ENCODE results near the gene TMEM238.
"Not testable (repeated sequence)": the region's sequence is repeated elsewhere in the genome, so short reads cannot be mapped to it uniquely, and the experiment has no call there.

The TMEM238 gene, protein sequence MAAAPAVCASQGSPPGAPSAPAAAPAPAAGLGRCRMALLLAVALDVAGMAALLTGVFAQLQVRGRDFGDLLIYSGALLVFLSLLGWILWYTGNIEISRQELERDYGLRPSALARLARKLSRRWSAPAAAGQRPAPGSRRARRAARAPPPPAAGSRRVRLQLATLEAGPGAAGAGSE

DNA sequence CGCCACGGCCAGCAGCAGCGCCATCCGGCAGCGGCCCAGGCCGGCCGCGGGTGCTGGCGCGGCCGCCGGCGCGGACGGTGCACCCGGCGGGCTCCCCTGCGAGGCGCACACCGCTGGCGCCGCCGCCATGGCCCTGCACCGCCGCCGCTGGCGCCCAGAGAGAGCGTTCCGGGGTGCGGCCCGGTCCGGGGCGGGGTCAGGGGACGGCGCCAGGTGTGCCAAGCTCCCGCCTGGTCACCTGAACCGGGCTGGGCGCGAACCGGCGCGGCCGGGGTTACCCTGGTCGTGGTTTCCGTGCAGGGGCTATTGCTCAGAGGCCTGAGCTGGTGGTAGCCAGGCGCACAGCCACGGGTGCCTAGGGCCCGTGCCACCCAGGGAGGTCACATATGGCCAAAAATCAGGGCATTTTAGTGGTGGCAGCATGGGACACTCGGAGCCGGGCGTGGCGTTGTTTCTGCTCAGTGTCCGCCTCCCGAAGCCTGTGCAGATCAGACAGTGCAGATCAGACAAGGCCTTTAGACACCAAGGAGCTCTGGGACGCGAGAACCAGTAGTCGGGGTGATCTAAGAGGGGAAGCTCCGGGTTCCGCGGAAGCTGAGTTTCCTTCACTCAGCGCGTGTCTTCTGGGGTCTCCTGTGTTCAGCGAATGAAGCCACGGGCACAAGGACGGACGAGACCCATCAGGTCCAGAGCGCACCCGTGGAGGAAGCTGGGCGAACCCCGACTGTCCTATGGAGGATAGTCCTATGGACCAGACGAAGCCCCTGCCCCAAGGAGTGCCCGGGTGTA is at the start of gene TMEM238:
TSS of gene TMEM238 (minus strand) at position 162 of the 789 bp plus-strand sequence. CDS start at position 129, 33 bp downstream.
- no peak for DNase-seq

DNA sequence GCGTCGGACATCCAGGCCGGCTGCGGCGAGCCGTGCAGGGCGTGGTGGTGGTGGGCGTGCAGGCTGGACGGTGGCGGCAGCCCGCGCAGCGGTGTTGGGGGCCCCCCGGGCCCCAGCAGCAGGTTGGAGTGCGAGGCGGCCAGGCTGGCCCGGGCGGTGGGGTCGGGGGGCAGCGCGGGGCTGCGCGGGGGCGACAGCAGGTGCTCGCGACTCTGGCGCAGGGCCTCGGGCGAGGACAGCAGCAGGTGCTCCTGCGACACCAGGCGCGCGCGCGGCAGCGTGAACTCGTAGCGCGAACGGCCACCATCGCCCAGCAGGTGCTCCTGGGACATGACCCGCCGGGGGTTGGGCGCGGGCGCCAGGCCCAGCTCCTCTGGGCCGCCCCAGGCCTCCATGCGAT is 49.2 kb upstream of the TMEM238 start:
- no peak for DNase-seq

DNA sequence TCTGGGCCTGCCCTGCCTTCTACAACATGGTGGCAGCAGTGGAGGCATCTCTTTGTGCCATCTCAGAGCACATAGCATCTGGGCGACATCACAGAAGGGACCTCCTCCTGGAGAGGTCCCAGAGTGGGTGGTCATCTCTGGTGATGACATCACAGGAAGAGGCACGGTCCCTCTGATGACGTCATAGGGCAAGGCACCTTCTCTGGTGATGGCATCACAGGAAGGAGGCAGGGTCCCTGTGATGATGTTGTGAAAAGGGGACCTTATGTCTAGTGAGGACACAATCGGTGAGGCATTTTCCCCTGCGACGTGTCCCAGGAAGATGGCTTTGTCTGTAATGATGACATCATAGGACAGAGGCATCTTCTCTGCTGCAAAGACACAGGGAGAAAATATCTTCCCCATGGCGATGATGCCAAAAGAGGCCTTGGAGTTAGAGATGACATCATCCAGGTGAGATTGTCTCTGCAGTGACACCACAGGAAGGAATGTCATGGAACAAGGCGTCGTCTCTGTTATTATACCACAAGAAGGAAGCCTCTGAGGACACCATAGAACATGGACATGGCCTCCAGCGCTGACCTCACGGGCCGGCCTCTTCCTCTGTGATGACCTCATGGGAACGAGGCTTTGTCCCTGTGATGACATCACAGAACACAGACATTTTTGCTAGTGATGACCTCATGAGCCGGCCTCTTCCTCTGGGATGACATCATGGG is 48.3 kb upstream of the TMEM238 start:
- DNase-seq = no peak

DNA sequence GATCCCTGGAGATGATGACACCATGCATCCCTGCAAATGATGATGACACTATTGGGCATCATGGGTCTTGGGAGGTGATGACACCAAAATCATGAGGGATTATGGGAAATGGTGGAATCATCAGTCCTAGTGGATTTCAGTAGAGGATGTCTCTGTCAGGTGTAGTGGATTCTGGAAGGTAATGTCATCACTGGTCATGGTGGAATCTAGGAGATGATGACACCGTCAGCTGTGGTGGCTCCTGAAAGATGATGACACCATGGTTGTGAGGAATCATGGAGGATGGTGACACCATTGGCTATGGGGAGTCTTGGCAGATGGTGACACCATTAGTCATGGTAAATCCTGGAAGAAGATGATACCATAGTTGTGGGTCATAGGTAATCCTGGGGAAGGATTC is 47.1 kb upstream of the TMEM238 start:
- DNase-seq = no peak

DNA sequence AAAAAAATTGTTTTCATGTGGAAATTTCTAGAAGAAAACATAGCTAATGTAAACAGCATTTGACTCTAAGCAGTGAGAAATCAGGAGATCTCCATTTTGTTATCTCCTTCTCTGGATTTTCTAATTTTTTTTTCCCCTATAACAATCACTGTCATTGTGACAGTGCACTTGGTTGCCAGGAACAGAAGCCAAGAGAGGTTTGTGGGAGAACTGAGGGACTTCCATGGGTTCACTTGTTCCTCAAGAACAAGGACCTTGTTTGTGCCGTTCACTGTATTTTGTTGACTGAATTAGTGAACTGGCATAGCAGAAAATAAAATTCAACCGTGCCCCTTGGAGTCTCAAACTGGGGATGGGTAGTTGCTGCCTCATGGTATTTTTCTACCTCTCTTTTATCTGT is 42.0 kb upstream of the TMEM238 start:
- DNase-seq = no peak

DNA sequence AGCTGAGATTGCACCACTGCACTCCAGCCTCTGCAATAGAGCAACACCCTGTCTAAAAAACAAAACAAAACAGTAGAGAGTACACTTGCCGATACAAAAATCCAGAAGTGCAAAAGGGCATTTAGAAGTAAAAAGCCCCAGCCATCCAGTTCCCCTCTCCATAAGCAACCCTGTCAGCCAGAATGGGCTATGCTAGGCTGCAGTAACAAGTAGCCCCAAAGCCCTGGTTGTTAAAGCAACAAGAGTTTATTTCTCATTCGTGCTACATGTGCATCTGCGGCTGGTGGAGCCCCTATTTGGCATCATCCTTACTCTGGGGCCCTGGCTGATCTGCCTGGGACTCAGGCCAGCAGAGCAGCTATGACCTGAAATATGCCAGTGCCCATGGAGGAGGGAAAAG is 40.4 kb upstream of the TMEM238 start:
- no peak for DNase-seq

DNA sequence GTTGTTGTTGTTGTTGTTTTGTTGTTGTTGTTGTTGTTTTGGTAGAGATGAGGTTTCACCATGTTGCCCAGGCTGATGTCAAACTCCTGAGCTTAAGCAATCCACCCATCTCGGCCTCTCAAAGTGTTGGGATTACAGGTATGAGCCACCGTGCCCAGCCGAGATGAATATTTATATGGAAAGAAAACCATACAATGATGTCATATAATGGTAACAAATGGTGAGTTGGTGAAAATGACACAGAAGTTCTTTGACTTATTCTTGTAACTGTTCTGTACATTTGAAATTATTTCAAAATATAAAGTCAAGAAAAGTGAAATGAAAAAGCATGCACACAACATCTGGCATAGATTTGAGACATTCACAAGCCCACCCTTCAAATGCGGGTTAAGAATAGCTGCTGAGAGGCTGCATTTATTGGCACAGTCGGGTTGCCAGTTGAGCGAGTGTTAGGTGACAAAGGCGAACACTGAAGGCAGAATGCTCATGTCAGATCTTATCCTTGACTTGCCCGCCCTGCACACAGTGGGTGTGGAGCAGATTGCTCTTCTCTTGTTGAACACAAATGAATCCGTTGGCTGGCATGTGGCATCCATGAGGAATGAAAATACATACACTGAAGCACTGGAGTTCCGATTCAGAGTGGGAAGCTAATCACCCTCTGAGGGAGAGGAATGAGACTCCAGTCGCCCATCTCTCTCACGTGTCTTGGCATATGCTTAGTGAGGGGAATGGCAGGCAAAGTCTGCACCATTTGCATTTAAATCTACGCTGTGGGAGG is 39.3 kb upstream of the TMEM238 start:
- DNase-seq = no peak

DNA sequence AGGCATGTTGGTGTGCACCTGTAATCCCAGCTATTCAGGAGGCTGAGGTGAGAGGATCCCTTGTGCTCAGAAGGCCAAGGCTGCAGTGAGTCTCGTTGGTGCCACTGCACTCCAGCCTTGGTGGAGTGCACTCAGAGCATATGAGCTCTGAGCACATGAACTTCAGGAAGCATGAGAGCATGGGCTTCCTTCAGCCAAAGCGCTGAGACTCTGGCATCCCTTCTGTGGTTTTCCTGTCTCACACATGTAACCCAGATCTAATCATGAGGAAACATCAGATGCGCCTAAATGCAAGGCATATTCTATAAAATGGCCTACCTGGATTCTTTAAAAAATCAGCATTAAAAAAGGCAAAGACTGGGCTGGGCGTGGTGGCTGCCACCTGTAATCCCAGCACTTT is 37.2 kb upstream of the TMEM238 start:
- not testable (repeated sequence) for DNase-seq

DNA sequence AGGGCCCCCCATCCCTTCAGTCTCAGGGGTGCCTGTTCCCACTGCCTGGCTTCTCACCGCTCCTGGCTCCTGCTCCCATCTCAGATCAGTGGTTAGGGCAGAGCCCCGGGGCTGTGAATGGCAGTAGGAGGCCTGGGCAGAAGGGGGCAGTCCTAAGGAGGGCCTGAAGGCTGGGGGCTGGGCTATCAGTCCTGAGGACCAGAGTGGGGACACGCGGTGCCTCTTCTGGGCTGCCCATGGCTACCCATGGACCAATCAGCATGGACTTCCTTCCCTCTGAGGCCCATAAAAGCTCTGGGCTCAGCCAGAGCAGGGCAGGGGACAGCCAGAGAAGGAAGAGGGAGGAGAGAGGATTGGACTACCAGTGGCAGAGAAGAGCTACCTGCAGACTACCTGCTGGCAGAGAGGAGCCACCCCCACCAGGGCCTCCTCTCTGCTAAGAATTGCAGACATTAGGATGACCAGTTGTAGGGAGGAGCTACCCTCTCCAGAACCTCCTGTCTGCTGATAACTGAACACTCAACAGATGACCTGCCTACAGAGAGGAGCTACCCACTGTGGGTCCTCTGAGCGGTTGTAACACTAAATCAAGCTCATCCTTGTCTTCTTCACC is 35.6 kb upstream of the TMEM238 start:
- no peak for DNase-seq

DNA sequence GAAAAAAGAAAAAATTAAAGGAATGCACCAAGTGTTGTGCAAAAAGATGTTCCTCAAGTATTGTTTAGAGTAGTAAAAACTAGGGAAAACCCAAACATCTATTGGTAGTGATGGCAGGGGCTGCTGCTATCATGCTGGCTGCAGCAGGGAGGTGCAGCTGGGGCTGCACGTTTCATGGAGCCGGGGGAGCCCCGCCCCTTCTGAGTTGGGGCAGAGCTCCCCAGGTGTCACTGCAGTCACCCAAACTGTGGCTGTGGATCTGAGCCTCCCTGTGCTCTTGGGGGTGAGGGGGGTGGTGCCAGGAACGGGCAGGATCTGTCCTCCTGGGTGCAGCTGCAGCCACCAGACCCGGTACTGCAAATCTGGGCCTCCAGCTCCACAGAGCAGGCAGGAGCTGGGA is 35.0 kb upstream of the TMEM238 start:
- DNase-seq = no peak

DNA sequence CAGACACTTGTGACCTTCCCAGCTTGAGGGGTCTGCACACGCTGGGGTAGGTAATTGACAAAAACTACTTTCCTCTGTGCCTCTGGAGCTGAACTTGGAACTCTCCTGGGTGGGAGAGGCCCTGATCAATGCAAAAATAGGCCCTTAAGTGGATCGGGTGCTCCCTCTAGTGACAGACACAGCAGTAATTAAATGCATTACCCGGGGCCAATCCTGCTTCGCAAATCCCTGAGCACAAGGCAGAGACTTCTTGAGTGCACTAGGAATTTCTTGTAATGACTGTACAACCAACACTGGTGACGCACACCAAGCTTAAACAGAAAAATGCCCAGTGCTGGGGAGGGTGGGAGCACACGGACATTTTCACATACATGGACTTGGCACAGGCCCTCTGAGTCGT is 34.1 kb upstream of the TMEM238 start:
- DNase-seq = peak; percentile 54

DNA sequence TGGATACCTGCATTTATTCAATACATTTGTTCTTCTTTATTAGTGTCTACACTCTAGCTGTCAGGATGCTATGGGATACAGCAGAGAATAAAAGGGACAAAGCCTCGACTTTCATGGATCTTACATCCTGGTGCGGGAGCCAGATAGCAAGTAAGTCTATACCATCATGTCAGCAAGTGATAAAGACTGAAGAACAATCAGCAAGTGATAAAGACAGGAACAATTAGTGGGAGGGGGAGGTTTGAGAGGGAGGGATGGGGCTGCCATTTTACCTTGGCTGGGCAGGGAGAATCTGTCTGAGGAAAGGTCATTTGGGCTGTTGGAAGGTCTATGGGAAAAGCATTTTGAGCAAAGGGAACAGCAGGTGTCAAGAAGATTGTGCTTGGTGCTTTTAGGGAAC is 26.1 kb upstream of the TMEM238 start:
- no peak for DNase-seq

DNA sequence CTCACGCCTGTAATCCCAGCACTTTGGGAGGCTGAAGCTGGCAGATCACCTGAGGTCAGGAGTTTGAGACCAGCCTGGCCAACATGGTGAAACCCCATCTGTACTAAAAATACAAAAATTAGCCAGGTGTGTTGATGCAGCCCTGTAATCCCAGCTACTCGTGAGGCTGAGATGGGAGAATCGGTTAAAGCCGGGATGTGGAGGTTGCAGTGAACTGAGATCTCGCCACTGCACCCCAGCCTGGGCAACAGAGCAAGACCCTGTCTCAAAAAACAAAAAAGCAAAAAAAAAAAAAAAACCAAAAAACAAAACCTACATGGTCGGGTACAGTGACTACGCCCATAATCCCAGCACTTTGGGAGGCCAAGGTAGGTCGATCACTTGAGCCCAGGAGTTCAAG is 25.1 kb upstream of the TMEM238 start:
- not testable (repeated sequence) for DNase-seq

DNA sequence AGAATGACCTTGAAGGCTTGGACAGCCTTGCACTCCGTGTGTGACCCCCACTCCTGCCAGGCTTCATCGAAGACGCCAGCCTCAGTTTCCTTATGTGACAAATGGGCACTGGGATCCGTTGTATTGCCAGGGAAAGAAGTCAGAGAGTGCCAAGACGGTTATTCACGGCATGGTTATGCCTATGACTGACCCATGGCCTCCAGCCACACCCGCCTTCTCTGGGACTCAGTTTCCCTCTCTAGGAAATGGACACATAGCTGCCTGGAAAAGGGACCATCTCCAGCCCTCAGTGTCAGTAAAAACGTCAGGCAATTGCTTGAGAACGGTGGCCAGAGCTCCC is 24.4 kb upstream of the TMEM238 start:
- no peak for DNase-seq

DNA sequence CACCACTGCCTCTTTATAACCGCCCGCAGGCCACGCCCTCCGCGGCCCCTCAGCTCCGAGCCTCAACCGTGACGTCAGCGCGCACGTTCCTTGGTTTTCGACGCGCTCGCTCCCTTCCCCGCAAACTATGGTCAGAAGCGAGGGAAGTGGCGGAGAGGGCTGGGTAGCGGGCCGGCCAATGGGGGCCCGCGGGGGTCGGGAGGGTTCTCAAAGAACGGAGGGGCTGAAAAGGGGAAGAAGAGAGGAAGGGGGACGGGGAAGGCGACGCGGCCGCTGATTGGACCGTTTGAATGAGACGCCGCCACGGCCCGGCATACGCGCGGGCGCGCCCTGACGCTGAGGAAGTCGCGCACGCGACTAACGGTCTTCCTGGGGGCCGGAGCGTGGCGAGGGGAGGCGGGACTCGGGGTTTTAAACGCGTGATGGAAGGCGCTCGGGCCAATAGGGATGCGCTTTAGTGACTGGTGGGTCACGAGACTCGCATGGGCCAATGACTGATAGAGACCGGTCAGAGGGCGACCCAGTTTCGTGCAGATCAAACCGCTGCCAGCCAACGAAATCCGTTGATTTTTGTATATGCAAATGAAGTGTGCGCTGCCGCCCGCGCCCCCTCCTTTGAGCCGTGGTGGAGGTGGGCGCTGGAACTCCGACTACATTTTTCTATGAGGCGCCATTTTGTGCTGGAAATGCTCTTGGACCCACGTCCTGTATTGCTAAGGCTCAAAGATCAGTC is 23.9 kb upstream of the TMEM238 start:
- DNase-seq = peak; percentile 99

DNA sequence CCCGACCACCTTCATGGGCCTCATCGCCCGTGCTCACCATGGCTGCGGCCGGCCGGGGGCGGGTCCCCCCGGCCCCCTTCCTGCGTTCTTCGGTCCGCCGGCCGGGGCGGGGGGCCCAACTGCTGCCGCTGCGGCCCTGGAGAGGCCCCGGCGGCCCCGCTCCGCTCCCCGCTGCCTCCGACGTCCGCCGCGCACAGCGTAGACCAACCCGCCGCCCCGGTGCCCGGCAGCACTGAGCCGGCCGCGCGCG is 23.4 kb upstream of the TMEM238 start, which contains the start of gene UBE2S:
TSS of gene UBE2S (minus strand) at position 239 of the 250 bp plus-strand sequence. CDS start at position 40, 199 bp downstream.
- not testable (repeated sequence) for DNase-seq

DNA sequence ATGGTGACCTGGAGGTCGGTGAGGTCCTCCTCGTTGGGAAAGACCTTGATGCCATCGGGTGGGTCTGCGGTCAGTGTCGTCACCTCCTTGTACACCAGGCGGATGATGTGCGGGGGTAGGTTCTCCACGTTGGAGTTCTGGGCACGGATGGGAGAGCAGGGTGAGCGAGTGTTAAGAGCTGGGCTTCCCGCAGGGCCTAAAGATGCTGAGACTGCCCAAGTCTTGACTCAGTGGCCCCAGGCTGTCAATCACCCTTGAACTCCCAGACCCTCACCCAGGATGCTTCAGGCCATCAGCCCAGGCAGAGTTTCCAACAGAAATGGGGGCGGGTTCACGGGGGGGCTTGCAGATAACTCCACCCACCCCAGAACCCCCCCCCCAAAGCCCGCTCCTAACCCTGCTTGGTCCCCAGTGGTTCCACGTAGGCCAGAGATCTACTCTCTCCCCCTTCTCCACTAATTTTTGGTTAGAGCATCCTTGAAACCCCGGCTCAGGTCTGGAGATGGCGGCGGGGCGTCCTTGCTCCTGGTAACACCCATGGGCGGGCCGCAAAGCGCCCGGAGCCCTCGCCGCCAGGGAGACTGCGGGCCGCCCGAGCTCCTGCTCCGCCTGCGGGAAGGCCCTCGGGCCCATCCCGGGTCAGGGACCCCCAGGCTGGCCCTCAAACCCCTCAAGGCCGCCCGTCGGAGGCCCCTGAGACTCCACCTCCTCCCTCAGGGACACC is 22.9 kb upstream of the TMEM238 start:
- DNase-seq = no peak

DNA sequence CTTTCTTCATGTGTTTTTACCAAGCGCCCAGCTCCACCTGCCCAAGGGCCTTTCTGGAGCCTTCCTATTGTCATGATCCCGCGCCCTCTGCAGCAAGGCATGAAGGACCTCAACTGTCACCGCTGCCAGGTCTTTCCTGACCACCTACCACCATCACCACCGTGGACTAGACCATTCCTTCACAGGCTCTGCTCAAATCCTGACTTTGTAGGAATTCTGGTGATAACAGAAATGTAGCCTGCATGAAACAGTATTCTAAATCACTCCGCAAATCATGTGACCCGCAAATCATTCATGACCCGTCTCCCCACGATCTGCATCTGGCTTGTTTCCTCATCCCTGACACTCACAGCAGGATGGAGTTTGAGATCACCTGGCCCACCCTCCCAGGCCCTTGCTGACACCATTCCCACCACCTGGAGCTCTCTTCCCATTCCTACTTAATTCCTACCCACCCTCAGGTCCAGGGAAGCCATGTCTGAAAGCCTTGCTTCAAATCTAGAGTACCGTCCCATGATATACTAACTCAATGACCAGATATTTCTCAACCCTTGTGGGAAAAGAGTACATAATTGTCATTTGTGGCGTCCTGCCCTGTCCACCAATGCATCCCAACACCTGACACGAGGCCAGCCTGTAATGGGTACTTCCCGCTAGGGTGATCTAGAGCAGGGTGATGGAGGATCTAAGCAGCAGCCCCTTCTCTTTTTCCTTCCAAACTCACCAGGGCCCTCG is 22.2 kb upstream of the TMEM238 start:
- no peak for DNase-seq

DNA sequence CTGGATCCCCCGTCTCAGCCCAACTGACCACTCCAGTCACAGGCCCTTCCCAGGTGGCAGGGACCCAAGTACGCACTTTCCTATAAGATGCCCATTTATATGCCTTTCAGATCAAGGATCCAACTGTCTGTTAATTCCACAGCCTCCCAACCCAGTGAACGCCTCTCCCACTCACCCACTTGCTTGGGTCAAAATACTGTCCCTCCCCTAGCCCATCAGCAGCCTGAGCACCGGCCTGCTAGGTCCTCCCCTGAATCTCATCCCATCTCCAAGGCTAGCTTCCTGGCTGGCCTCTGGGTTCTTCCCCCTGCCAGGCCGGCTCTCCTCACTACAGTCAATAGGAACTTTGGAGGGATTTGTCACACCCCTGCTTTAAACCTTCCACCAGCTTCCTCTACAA is 21.5 kb upstream of the TMEM238 start:
- no peak for DNase-seq

DNA sequence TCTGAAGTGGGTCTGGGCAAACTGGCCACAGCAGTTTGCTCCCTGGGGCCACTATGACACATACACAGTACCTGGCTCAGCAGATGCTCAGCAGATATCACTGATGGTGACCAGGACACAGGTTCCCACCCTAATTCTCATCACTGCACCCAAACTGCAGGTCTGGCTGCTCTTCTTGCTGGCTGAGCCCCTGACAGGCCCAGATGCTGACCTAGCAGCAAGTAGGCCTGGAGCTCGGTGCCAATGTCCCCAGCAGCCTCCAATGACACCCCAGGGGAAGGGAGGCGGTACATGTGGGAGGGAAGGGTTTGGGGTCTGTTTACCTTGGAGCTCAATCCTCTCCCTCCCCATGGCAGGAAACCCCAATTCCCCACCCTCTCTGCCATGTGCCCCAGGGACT is 18.4 kb upstream of the TMEM238 start:
- DNase-seq = no peak

DNA sequence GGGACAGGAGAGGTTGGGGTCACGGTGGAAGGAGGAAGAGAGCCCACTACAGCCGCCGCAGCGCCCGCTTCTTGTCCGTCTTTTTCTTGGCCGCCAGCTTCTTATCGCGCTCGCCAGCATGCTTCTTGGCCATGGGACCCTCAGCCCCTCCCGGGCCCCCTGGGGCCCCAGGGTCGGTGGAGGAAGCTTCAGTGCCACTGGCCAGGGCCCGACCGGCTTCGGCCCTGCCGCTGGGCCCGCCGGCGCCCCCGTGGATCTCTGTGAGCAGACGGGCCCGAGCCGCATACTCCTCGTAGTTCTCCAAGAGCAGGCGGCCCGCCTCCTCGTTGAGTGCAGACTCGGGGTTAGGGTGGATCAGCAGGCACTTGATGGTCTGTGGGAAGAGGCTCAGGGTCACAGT is 17.3 kb upstream of the TMEM238 start:
- DNase-seq = not testable (repeated sequence)
